ENCODE data around the gene WDR27.
"Not testable (repeated sequence)": the region's sequence is repeated elsewhere in the genome, so short reads cannot be mapped to it uniquely, and the experiment has no call there.

Gene WDR27

DNA sequence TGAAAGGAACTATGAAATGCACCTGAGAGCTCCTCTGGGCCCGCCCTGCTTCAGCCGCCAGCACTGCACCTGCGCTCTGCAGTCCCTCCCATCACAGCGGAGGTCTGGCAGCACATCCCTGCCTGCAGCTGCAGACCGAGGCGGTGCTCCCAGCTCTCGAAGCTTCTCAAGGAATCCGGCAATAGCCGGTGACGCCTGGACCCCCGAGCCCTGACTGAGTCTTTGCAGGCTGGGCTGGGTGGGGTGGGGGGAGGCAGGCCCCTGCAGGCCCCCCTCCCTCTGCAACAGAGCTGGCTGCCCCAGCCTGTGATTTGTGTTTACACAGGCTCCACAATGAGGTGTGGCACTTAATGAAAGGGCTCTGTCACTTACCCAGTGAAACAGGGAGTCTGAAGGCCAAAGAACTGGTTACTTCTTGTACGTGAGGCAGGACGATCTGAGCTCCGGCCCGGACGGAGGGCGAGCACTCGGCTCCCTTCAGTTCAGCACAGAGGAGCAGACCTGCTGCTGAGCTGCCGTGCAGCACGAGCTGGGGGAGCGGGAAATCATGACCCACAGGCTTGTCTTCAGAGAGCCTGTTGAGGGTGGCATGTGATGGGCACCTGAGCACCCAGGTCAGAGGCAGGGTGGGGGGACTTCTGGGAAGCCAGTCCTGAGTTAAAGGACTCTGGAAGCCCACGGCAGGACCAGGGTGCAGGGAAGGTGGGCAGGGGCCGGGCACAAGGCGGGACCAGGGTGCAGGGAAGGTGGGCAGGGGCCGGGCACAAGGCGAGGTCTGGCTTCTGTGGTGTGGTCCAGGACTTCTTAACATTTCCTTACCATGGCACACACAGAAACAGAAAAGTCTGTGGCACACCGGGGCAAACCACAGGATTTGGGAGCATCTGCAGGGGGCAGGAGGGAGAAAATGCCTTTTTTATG, 255.9 kb downstream of the WDR27 start:
- no peak for DNase-seq (ENCODE audit: low read depth, low spot score)

DNA sequence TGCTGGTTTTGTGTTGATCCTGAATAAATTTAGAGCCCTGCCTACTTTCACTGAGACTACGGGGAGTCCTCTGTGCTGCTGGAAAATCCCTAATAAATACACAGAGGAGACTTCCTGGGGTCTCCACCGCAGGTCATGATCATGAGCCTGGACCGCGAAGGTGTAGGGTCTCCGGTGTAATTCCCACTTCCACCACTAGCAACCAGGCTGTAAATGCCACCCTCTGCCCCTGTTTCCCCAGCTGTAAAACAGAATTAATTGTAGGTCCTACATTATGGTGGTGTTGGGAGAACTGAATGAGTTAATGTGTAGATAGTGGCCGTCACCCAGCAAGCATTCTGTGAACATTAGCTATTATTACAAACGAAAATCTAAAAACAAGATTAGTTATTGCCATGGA, 256.6 kb downstream of the WDR27 start:
- DNase-seq (ENCODE audit: low read depth, low spot score), result no peak

DNA sequence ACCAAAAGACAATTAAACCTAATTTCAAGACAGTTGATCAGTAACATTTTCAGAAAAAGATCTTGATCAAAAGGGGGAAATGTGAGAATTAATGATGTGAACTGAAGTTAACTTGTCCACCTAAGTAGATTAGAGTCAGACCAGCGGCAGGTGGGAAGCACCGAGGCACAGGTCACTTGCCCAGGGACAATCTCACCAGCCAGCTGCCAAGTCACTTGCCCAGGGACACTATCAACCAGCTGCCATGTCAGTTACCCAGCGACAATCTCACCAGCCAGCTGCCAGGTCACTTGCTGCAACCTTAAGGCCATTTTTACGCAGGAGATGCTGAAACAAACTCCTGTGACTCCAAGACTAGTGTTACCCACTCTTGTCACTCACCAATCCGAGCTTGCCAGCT, 260.5 kb downstream of the WDR27 start:
- DNase-seq (ENCODE audit: low read depth, low spot score), result no peak

DNA sequence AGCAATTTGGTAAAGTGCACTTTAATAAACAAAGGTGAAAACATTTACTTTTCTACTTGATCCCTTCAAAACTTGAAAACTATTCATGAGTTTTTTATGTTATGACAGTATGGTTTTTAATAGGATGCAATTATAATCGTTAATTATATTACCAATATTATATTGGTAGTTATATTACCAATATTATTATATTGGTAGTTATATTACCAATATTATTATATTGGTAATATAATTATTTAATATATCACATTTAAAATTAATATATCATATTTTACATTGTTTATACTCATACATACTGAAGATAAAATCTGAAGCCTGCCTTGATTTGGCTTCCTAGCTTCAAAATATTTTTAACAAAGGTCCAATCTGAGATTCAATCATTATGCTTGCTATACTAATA, 262.1 kb downstream of the WDR27 start:
- no peak for DNase-seq (ENCODE audit: low read depth, low spot score)

DNA sequence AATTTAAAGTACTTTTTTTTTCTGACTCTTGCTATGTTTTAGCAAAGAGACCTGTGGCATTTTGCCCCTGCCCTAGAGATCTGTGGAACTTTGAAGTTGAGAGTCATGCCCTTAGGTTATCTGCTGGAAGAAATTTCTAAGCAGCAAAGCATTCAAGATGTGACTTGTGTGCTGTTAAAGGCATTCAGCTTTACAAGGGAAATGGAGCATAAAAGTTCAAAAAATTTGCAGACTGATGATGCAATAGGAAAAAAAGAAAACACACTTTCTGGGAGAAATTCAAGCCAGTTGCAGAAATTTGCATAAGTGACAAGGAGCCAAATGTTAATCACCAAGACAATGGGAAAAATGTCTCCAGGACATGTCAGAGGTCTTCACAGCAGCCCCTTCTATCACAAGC, 267.3 kb downstream of the WDR27 start:
- not testable (repeated sequence) for DNase-seq (ENCODE audit: low read depth, low spot score)

DNA sequence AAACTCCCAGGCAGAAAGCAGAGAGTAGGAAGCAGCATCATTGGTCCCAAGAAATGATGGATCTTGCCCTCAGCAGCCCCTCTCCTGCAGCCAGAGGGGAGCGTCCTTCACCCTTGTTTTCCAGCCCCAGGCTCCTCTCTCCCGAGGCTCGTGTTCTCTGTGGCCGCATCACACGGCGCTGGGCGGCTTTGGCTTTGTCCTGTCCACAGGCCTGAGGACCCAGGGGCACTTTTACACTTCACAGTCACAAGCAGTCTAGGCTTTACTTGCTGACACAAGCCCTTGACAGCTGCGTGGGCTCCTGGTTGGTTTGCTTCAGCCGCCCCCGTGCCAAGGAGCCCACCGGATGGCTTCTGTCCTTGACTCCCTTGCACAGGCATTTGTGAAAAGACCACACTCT, 272.8 kb downstream of the WDR27 start:
- no peak for DNase-seq (ENCODE audit: low read depth, low spot score)

DNA sequence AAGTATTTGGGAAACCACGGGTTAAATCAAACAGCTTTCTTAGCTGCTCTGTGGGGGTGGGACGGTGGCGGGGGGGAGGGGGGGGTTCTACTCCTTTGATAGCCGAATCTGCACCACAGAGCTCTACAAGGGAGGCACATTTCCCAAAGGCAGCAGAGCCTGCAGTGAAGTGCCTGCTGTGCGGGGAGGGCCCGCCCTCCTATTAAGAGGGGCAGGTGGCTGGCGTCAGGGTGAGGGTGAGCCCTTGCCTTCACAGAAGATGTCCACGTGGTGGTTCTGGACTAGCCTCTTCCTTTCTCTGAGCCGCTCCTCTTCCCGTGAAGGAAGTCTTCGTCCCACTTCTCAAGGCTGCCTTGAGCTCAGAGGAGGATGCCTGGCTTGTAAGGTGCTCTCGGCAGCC, 273.3 kb downstream of the WDR27 start:
- no peak for DNase-seq (ENCODE audit: low read depth, low spot score)

DNA sequence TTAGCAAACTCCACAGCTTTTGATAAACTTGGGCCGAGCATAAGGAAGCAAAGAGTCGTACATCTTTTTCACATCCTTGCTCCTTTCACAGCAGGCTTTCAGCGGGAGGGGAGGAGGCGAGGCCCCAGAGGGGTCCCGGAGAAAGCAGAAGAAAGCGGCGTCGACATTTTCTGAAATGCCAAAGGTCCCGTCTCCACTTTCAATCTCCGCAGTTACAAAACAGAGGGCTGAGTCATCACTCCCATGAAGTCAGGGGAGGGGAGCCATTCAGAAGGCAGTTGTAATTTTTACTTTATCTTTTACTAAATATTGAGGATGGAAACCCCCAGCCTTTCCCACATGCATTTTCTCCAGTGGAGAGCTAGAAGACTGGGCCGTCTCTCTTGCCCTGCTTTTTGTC, 274.0 kb downstream of the WDR27 start:
- DNase-seq (ENCODE audit: low read depth, low spot score), result peak; percentile 77

DNA sequence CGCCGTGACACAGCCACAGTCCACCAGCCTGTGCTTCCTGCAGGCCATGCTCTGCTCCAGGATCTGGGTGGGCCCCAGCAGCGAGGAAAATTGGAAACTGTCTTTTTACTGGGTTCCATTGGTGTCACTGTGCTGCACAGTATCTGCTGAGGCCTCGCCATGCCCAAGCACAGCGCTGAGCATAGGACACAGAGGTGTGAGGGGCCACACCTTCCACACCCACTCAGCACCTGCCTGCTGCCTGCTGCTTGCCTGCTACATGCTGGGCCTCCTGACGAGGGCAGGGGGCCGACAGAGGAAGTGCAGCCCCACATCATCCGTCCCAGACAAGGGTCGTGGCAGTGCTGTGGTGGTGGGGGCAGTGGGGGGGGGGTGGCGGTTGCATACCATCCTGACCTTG, 275.2 kb downstream of the WDR27 start:
- no peak for DNase-seq (ENCODE audit: low read depth, low spot score)

DNA sequence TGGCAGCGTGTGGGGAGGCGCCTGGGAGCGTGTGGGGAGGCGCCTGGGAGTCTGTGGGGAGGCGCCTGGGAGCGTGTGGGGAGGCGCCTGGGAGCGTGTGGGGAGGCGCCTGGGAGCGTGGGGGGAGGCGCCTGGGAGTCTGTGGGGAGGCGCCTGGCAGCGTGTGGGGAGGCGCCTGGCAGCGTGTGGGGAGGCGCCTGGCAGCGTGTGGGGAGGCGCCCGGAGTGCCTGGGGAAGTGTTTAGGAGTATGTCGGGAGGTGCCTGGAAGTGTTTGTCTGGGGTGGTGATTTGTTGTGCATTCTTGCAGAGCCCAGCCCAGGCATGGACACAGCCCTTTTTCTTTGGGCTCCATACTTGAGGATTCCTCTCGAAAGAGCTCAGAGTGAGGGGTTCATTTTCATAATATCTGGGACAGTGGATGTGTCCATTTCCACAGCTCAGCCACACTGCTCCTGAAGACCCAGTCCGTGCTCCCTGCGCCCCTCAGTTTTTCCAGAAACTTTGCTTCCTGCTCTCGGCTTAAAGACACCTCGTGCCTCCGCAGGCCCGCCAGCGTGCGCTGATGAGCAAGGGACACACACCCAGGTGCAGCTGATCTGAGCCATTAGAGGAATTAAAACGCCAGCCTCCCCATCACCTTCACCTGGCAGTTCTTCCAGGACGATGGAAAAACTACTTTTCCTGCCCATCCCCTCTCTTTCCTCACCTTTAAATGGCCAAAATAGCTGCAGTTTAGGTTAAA, 276.0 kb downstream of the WDR27 start:
- DNase-seq (ENCODE audit: low read depth, low spot score), result no peak

DNA sequence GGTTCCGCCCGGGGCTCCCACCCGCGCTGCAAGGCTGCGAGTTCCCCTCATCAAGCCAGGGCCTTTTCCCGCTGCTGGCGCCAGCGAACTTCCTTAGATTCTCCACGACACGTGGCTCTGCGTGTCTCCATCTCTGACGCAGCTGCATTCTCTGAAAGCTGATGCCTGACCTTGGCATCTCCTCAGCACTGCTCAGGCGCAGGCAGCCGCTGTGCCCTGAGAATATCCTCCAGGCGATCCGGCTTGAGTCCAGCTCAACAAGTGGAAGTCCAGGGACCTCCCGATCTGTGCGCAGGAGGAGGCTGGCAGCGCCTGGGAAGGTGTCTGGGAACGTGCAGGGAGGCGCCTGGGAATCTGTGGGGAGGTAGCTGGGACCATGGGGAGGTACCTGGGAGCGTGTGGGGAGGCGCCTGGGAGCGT, 277.0 kb downstream of the WDR27 start:
- DNase-seq (ENCODE audit: low read depth, low spot score), result no peak

DNA sequence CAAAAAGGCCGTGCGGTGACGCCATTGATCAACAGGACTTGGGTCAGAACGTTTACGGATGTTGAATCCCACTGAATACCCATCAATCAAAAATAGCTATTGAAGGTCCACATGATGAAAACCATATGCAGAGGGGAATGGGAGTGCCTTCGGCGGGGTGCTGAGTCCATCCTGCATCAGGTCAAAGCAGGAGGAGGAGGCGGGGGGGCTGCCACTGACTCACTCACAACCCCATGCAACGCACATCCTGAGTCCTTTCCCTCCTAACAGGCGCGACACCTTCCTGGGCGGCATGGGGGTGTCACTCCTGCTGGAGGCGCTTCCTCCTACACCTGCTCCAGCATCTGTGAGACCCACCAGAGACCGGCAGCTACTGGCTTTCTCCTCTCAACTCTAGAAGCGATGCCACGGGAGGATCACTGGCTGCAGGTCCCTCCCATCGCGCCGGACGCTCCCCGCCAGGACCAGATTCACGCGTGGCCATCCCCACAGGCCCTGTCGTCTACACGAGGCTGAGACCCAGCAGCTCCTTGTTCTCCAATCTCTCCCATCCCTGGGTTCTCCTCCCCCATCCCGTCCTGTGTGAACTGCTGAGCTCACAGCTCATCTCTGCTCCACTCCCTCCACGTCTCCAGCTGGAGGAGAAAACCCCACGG, 277.6 kb downstream of the WDR27 start:
- no peak for DNase-seq (ENCODE audit: low read depth, low spot score)

DNA sequence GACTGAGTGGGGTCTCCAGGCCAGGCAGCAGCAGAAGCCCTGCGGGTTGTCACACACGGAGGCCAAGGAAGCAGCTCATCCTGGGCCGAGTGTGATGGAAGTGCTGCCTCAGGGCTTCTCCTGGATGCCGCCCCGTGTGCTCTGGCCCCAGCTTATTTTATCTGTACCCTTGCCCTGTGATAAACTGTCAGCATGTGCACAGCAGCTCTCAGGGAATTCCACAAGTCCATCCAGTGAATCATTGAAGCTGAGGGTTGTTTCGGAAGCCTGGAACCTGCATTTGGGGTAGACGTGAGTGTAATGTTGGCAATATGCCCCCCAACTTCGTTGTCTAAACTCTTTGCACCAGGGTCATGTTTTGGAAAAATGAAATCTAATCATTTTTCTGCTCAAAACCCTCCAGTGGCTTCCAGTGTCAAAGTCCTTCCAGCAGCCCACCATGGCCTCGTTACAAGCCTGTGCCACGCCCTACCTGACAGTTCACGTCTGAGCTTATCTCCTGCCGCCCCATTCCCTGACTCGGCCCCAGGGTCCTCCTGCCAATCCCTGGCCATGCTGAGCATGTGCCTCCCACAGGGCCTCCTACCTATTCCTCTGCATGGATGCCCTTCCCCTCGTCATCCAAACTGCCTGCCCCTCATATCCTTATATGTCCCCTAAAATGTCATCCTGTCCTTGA, 280.1 kb downstream of the WDR27 start:
- no peak for DNase-seq (ENCODE audit: low read depth, low spot score)

DNA sequence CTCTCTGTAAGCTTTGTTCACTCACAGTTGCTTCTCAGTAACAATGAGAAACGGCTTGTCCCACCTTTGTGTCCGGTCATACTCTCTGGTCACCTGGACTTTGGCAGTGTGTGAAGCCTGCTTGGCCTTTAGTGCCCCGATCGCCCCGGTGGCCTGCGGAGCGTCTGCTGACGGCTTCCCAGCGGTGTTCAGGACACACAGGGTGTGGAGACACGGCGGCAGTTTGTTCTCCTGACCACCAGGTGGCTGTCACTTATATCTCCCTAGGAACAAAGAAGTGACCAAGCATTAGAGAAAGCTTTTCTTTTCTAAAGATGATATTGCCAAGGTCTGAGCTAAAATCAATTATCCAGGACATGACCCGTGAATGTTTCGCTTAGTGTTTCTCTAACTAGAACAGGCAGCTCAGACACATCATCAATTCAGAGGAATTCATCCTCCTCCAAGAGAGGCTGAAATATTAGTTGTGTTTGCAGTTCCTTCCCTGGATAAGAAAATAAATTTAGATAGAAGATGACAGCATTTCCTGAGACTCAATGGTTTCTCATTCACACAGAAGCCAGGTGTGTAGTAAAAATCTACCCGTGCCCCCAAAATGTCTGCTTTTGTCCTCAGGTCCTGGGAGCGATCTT, 280.8 kb downstream of the WDR27 start:
- DNase-seq (ENCODE audit: low read depth, low spot score), result no peak

DNA sequence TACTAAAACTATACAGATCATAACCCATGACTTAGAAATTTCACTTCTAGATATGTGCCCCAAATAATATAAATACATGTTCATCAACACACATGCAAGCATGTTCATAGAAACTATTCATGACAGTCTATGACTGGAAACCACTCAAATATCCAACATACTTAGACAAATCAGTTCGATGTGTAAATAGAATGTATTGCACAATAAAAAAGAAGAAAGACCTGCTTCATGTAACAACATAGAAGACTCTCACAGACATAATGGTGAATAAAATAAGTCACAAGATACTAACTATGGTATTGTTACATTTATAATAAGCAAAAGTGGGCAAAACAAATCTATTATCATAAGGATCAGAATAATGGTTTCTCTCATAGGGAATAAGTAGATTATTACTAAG, 284.7 kb downstream of the WDR27 start:
- DNase-seq (ENCODE audit: low read depth, low spot score), result no peak

DNA sequence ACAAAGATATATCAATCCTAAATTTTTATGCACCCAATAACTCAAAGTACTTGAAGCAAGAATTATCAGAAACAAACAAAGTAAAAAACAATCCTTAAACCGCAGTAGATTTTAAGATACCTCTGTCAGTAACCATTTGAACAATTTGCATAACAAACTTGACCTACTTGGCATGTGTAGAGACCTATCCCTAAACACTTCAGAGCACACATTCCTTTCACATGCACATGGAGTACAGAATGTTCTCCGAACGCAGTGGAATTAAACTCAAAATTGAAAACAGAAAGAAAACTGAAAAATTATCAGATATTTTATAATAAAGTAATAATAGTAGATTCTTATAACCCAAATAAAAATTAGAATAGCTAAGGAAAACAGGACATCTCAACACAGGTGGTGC, 285.6 kb downstream of the WDR27 start:
- DNase-seq (ENCODE audit: low read depth, low spot score), result no peak

DNA sequence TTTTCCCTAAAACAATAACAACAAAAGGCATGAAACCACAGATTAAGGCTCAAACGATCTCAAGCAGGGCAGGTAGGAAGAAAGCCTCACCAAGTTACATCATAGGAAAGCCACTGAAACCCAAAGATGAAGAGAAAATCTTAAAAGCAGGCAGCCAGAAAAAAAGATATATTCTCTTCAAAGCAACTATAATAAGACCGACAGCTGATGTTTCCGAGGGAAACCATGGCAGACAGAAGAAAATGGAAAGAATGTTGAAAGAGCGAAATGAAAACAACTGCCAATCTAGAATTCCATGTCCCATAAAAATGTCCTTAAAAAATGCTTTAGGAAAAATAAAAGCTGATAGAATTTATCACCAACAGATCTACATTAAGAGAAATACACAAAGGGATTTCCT, 286.6 kb downstream of the WDR27 start:
- DNase-seq (ENCODE audit: low read depth, low spot score), result no peak

DNA sequence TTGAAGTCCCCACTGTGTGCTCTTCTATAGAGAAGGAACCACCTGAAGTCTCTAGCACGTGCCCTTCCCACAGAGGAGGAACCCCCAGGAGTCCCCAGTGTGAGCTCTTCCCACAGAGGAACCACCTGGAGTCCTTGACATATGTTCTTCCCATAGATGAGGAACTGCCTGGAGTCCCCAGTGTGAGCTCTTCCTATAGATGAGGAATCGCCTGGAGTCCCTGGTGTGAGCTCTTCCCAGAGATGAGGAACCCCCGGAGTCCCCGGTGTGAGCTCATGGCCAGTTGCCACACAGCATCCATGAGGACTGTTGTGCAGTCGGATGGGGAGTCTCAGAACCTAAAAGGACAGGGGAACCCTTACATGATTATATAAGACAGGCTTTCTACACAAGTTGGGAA, 290.1 kb downstream of the WDR27 start:
- no peak for DNase-seq (ENCODE audit: low read depth, low spot score)

DNA sequence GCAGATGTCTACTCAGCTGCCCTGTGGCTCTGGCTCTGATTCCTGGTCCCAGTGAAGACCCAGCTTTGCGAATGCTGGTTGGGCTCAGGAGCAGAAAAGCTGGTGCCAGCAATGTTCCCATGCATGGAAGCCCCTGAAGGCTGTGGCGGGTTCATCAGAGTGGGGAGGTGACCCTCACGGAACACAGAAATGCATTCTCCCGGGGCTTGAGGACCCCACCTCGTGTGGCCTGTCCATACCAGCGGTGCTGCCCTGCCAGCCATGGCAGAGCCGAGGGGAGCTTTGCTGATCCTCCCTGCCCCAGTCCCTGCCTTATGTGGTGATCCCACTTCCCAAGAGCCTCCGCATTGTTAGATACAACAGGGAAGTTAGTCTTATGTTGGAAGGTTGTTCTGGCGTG, 290.5 kb downstream of the WDR27 start:
- DNase-seq (ENCODE audit: low read depth, low spot score), result no peak

DNA sequence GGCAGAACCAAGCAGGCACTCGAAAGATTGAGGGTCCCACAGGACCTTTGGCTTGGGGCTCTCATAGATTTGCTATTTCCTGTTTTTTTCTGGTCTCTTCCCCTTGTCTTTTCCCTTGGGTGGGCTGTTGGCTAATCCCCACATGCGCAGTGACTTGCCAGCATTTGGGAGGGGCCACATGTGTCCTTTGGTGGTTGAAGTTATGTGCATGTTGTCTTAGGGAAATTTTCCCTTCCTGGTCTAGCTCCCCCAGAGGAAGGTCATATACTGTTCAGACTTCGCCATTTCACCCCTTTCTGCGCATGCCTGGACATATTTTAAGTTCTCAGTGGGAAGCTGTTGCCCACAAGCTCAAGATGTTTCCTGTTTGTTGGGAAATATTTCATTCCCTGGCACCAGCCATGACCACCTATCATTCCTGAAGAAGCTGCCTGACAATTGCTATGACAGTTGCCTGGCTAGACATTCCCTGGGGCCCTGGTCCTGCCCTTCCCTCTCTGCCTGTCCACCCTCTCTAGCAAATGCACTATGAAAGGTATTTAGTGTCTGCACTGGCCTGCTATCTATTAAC, 292.0 kb downstream of the WDR27 start:
- DNase-seq (ENCODE audit: low read depth, low spot score), result no peak

DNA sequence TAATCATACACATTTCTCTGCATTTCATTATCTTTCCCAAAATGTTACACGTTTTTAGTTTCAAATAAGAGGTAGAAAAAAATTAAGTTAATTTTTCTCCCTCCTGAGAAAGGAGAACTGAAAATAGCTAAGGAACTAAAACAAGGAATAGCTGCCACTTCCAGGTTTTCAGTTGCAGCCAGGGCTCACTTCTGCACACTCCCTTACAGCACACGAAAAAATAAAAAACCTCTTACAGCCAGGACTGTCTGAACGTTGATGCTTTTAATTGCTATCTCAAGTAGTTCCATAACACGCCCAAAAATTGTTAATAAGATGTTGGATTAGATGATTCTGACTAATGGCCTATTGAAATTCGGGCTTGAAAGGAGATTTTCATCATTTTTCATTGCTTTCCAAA, 294.5 kb downstream of the WDR27 start:
- DNase-seq (ENCODE audit: low read depth, low spot score), result no peak
